SK-N-MC (cell line): Measurements from ENCODE around the gene TMEM154.

Source experiments
- DNase-seq: peaks from one replicate; pipeline ENCODE4 v3.0.0-alpha.2; 2011; ENCODE audit warnings: low read depth, low spot score
- H3K27ac ChIP-seq: fragments of 200-600 bp; sonication (generic); 2 replicates; pipeline ENCODE4 v1.5.1; 2016; ENCODE audit warnings: mixed run types
- H3K36me3 ChIP-seq: fragments of 200-600 bp; sonication (generic); 2 replicates; pipeline ENCODE4 v1.6.1; 2017; ENCODE audit warnings: antibody characterized with exemption, low read length, mixed read lengths; ENCODE audit not compliant: insufficient read depth
- H3K4me3 ChIP-seq: fragments of 200-600 bp; sonication (generic); 2 replicates; pipeline ENCODE4 v1.5.1; 2016
- H3K9ac ChIP-seq: fragments of 200-600 bp; sonication (generic); 2 replicates; pipeline ENCODE4 v1.8.0; 2017; ENCODE audit warnings: mixed run types, mixed read lengths; ENCODE audit not compliant: insufficient read length
- H3K9me3 ChIP-seq: fragments of 200-600 bp; sonication (generic); 2 replicates; pipeline ENCODE4 v1.6.1; 2017; ENCODE audit warnings: low read depth, mild to moderate bottlenecking, antibody characterized with exemption, low read length, moderate library complexity, mixed read lengths
- EZH2 ChIP-seq: fragments of 200-600 bp; sonication (generic); IDR thresholded peaks from one replicate; pipeline ENCODE4 v1.6.1; 2017; ENCODE audit warnings: antibody characterized with exemption
- FOXP2 ChIP-seq: optimal IDR thresholded peaks from 2 replicates; pipeline ENCODE3; 2011; ENCODE audit warnings: mild to moderate bottlenecking, moderate library complexity; ENCODE audit not compliant: insufficient read depth; ENCODE audit errors: extremely low read length, control extremely low read depth
- POLR2AphosphoS5 ChIP-seq: IDR thresholded peaks from 2 replicates; pipeline ENCODE4 v1.6.1; 2012; ENCODE audit warnings: mild to moderate bottlenecking, low read depth, low read length, borderline replicate concordance

Gene TMEM154

DNA sequence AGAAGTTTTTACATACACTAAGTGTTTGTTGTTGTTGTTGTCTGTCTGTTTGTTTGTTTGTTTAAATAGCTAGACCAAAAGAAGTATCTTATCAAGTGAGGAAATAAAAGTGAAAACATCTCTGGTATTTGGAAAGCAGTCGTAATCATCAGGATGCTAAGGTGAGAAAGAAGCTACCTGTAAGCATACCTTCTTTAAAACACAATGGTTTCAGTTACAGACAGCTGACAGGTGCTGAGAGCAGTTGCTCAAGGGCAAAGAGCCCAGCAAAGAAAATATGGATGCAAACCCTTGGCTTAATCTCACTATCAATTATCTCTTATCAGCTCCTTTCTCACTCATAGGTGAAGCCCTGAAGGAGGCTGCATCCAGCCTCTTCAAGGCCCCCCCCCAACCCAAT lies 101.1 kb downstream of the TMEM154 start:
- H3K9ac ChIP-seq, result no peak overlapping the region
- no peak for TF ChIP-seq EZH2
- TF ChIP-seq POLR2AphosphoS5, result no peak
- TF ChIP-seq FOXP2, result no peak
- no peak for DNase-seq

DNA sequence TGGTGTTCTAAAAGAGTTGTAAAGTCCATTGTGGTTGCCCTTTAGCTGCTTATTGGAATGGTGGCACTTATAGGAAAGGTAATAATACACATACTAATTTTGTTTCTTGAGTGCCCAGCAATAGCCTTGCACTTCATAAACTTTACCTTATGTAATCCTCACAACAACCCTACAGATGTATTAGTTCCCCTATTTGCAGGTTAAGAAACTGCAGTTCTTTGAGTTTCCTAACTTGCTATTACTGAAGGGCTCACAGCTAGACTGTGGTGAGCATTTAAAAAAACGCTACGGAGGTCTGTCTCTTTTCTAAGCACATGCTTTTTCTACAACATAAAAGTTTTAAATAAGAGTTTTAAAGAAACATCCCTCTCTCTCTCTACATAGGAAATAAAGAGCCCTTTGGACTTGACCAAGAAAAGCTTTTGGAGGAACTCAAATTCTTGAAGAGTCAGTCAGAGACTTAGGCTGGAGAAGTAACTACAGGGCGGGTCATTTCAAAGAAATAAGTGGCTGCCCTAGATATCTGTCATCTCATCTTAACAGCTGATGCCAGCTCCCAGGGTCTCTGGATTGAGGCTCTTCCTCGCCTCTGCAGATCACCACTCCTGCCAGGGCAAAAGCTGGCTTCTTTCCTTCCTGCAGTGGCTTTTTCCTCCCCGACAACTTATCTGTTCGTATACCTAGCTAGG lies 101.9 kb downstream of the TMEM154 start:
- Histone ChIP-seq H3K9me3 (no peaks in the 10 kb centered on the region), H3K27ac (no peak overlapping the region), H3K9ac (no peak overlapping the region), H3K36me3 (no peaks in the 10 kb centered on the region), H3K4me3 (no peak overlapping the region)
- TF ChIP-seq POLR2AphosphoS5, result no peak
- TF ChIP-seq EZH2, result no peak
- no peak for TF ChIP-seq FOXP2
- DNase-seq, result no peak

More for the DNA sequence above, 101.1 kb downstream of the TMEM154 start:
- Histone ChIP-seq H3K9me3 (no peaks in the 10 kb centered on the region), H3K27ac (no peak overlapping the region), H3K36me3 (no peaks in the 10 kb centered on the region), H3K4me3 (no peak overlapping the region)

DNA sequence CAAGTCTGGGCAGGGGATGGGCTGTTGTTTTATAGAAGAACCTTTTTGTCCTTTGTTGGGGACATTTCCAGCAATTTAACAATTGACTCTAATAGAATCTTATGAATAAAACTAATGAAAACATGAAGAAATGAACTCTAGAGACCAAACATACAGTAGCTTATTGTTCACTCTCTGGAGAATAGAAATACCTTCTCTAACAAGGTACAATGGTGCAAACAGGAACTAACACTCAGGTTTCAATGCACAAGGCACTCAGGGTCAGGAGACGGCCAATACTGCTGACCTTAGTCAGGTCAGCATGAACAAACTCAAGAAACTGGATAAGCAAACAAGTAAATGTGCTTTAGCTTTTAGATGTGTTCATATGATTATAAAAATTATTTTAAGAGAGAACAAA lies 104.3 kb downstream of the TMEM154 start:
- H3K27ac ChIP-seq, result no peak overlapping the region

DNA sequence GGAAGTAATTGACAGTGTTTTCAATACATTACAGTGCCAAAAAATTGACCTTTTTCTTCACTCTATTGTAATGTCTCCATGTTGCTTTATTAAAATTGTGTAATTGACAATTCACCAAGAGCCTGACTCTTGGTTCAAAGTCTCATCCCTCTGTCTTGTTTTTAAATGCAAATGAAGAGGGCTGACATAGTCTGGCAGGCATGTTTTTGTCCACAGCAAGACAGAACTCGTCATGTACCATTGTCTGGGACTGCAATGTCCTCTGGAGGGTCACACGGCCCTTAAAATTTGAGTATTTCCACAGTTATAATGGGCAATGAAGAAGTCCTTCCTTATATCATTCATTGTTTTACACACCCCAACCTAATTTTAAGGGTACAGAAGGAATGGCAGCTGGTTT lies 105.9 kb downstream of the TMEM154 start:
- TF ChIP-seq FOXP2 (no peak), EZH2 (no peak), POLR2AphosphoS5 (no peak)
- Histone ChIP-seq H3K9ac (no peak overlapping the region), H3K27ac (no peak overlapping the region), H3K36me3 (no peaks in the 10 kb centered on the region), H3K4me3 (no peak overlapping the region), H3K9me3 (no peaks in the 10 kb centered on the region)
- no peak for DNase-seq

More for the DNA sequence above, 104.3 kb downstream of the TMEM154 start:
- Histone ChIP-seq H3K36me3 (no peaks in the 10 kb centered on the region), H3K9ac (no peak overlapping the region), H3K9me3 (no peaks in the 10 kb centered on the region), H3K4me3 (no peak overlapping the region)
- TF ChIP-seq POLR2AphosphoS5 (no peak), FOXP2 (no peak), EZH2 (no peak)
- no peak for DNase-seq

DNA sequence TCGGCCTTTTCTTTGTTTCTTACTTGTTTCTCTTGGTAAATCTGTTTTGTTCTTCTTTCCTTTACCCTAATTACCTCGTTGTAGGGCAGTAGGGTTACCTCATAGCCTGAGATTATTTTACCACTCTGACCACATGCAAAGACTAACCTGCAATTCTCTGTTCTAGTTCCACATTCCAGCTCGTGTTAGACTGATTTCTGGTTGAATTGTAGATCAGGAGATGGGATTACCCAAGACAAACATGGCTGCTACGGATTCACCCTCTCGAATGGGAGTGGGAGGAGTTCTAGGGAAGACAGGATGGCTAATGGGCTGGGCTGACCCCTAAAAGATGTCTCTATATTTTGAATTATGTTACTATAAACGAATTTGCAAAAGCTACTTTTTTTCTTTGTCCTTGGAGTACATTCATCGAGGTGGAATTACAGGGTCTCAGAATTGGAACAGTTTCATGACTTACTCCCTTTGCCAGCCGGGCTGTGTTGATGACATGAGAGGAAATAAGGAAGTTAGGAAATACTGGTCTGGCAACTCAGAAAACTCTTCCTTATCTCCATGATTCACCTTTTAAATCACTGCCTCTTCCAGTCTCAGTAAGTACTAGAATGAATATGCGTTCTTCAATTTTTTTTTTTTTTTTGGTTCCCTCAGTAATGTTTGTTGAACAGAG lies 107.2 kb downstream of the TMEM154 start:
- Histone ChIP-seq H3K4me3 (no peak overlapping the region), H3K9me3 (no peaks in the 10 kb centered on the region), H3K27ac (no peak overlapping the region), H3K36me3 (no peaks in the 10 kb centered on the region), H3K9ac (no peak overlapping the region)
- DNase-seq, result no peak
- TF ChIP-seq EZH2 (no peak), FOXP2 (no peak), POLR2AphosphoS5 (no peak)

DNA sequence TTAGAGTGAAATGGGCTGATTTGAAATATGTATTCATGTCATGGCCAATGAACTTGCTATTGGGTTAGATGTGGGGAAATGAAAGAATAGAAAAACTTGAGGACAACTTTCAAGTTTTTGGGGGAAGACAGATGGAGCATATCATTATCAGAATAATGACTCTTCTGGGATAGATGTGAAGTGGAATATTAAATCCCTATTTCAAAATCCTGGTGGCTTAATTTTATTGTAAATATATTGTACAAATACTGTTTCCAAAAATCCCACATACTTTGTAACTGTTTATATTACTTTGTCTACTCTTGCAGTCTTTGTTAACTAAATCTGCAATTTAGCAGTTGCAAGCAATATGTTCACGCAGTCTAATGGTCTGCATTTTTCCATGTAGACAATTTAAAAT lies 108.0 kb downstream of the TMEM154 start:
- no peak for TF ChIP-seq FOXP2
- no peak for TF ChIP-seq POLR2AphosphoS5
- TF ChIP-seq EZH2, result no peak
- H3K36me3 ChIP-seq, result no peaks in the 10 kb centered on the region

DNA sequence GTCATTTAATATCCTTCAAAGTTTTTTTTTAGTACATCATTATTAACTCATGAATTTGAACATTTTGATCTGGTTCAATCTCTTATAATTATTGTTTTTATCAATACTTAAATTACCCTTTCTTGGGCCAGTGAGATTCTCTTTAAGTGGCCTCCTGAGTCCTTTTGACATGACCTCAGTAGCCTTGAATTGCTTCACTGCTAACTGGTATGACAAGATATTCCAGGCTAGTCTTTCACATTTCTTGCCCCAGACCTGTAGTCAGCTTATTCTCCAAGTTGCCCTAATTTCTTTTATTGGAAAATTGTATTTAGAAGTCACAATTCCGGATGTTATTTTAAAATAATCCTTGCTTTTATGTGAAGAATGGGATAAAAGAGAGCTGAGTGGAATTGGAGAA lies 108.5 kb downstream of the TMEM154 start:
- Histone ChIP-seq H3K9ac (no peak overlapping the region), H3K27ac (no peak overlapping the region), H3K9me3 (no peaks in the 10 kb centered on the region), H3K36me3 (no peaks in the 10 kb centered on the region), H3K4me3 (no peak overlapping the region)
- DNase-seq, result no peak
- no peak for TF ChIP-seq EZH2
- no peak for TF ChIP-seq FOXP2
- no peak for TF ChIP-seq POLR2AphosphoS5

More for the DNA sequence above, 108.0 kb downstream of the TMEM154 start:
- Histone ChIP-seq H3K9ac (no peak overlapping the region), H3K27ac (no peak overlapping the region), H3K9me3 (no peaks in the 10 kb centered on the region), H3K4me3 (no peak overlapping the region)
- no peak for DNase-seq
